Measurements from ENCODE around the gene LOXHD1.

LOXHD1 gene

GRCh38 chr18:46563317-46563716, 93.7 kb downstream of the LOXHD1 start:
- Histone ChIP-seq H2BK15ac (ENCODE audit: low read depth, poor library complexity, severe bottlenecking) (no peak overlapping the region), H2BK12ac (ENCODE audit: low read length in 2 of 2) (no peak overlapping the region), H2BK120ac (ENCODE audit: low read depth, low read length) (no peak overlapping the region), H2AFZ (ENCODE audit: low read depth, low read length) (no peak overlapping the region), H3K23ac (ENCODE audit: low read length in 2 of 2) (no peak overlapping the region), H3K9me3 (ENCODE audit: control insufficient read depth, low read length) (no peaks in the 10 kb centered on the region), H2AK5ac (ENCODE audit: low read length, severe bottlenecking) (no peak overlapping the region), H2BK5ac (ENCODE audit: low read depth, low read length, poor library complexity, severe bottlenecking) (no peak overlapping the region), H4K91ac (ENCODE audit: low read length) (no peak overlapping the region), H3K36me3 (ENCODE audit: control insufficient read depth in 1 of 2, insufficient read depth in 2 of 2, low read depth in 1 of 2, low read length in 2 of 2) (no peaks in the 10 kb centered on the region), H3K27ac (ENCODE audit: low read length, poor library complexity, severe bottlenecking) (no peak overlapping the region), H3K4me2 (ENCODE audit: low read length, poor library complexity, severe bottlenecking) (no peak overlapping the region), H3K14ac (ENCODE audit: low read length in 2 of 2) (no peak overlapping the region), H3K4me3 (ENCODE audit: insufficient read depth in 1 of 2, low read depth in 1 of 2, low read length in 2 of 2) (no peak overlapping the region), H3K9ac (ENCODE audit: low read length) (no peak overlapping the region), H3K27me3 (ENCODE audit: control insufficient read depth in 1 of 2, insufficient read depth in 1 of 2, low read length in 2 of 2) (peaks cover 0 to 26% of the 10 kb centered on the region in 2 experiments), H3K4me1 (ENCODE audit: control insufficient read depth, insufficient read depth, low read depth, low read length) (no peaks in the 10 kb centered on the region), H3K79me1 (replicated peaks; ENCODE audit: low read length, poor library complexity, severe bottlenecking) (no peaks in the 10 kb centered on the region), H3K4ac (ENCODE audit: low read depth in 1 of 2, low read length in 2 of 2) (no peak overlapping the region), H3K18ac (ENCODE audit: low read depth in 1 of 2, low read length in 2 of 2) (no peak overlapping the region), H4K8ac (ENCODE audit: low read length) (no peak overlapping the region)
- 36% methylated on average over 3 of the region's 4 CpGs for WGBS
- no peak for DNase-seq

- Histone ChIP-seq H2AK5ac (ENCODE audit: low read length, severe bottlenecking) (no peak overlapping the region), H3K4ac (ENCODE audit: low read depth in 1 of 2, low read length in 2 of 2) (no peak overlapping the region), H3K4me1 (ENCODE audit: control insufficient read depth, insufficient read depth, low read depth, low read length) (no peaks in the 10 kb centered on the region), H2BK5ac (ENCODE audit: low read depth, low read length, poor library complexity, severe bottlenecking) (no peak overlapping the region), H4K8ac (ENCODE audit: low read length) (no peak overlapping the region), H3K4me3 (ENCODE audit: insufficient read depth in 1 of 2, low read depth in 1 of 2, low read length in 2 of 2) (no peak overlapping the region), H3K36me3 (ENCODE audit: control insufficient read depth in 1 of 2, insufficient read depth in 2 of 2, low read depth in 1 of 2, low read length in 2 of 2) (no peaks in the 10 kb centered on the region), H3K9ac (ENCODE audit: low read length) (no peak overlapping the region), H2AFZ (ENCODE audit: low read depth, low read length) (no peak overlapping the region), H3K14ac (ENCODE audit: low read length in 2 of 2) (no peak overlapping the region), H2BK120ac (ENCODE audit: low read depth, low read length) (no peak overlapping the region), H3K4me2 (ENCODE audit: low read length, poor library complexity, severe bottlenecking) (no peak overlapping the region), H3K27ac (ENCODE audit: low read length, poor library complexity, severe bottlenecking) (no peak overlapping the region), H2BK12ac (ENCODE audit: low read length in 2 of 2) (no peak overlapping the region), H3K18ac (ENCODE audit: low read depth in 1 of 2, low read length in 2 of 2) (no peak overlapping the region), H3K79me1 (replicated peaks; ENCODE audit: low read length, poor library complexity, severe bottlenecking) (no peaks in the 10 kb centered on the region), H3K27me3 (ENCODE audit: control insufficient read depth in 1 of 2, insufficient read depth in 1 of 2, low read length in 2 of 2) (peaks cover 0 to 25% of the 10 kb centered on the region in 2 experiments), H3K9me3 (ENCODE audit: control insufficient read depth, low read length) (no peaks in the 10 kb centered on the region), H4K91ac (ENCODE audit: low read length) (no peak overlapping the region), H3K23ac (ENCODE audit: low read length in 2 of 2) (no peak overlapping the region), H2BK15ac (ENCODE audit: low read depth, poor library complexity, severe bottlenecking) (no peak overlapping the region)
- DNase-seq, result no peak
- WGBS, result 62% methylated on average over 10 of the region's 12 CpGs
Observed at GRCh38 chr18:46562674-46563192, 94.3 kb downstream of the LOXHD1 start.

GRCh38 chr18:46560671-46561045, 96.4 kb downstream of the LOXHD1 start:
- no peak overlapping the region for H3K4me3 ChIP-seq (ENCODE audit: insufficient read depth in 1 of 2, low read depth in 1 of 2, low read length in 2 of 2)
- peaks cover 0 to 17% of the 10 kb centered on the region in 2 experiments for H3K27me3 ChIP-seq (ENCODE audit: control insufficient read depth in 1 of 2, insufficient read depth in 1 of 2, low read length in 2 of 2)
- H2BK15ac ChIP-seq (ENCODE audit: low read depth, poor library complexity, severe bottlenecking), result no peak overlapping the region
- 97% methylated on average over 11 of the region's 11 CpGs for WGBS
- no peak overlapping the region for H2BK120ac ChIP-seq (ENCODE audit: low read depth, low read length)
- H3K79me1 ChIP-seq (replicated peaks; ENCODE audit: low read length, poor library complexity, severe bottlenecking), result no peaks in the 10 kb centered on the region
- no peak overlapping the region for H3K9ac ChIP-seq (ENCODE audit: low read length)
- no peak overlapping the region for H3K14ac ChIP-seq (ENCODE audit: low read length in 2 of 2)
- no peak overlapping the region for H2AFZ ChIP-seq (ENCODE audit: low read depth, low read length)
- no peak overlapping the region for H2BK12ac ChIP-seq (ENCODE audit: low read length in 2 of 2)
- H3K9me3 ChIP-seq (ENCODE audit: control insufficient read depth, low read length), result no peaks in the 10 kb centered on the region
- no peak overlapping the region for H2AK5ac ChIP-seq (ENCODE audit: low read length, severe bottlenecking)
- no peak overlapping the region for H4K91ac ChIP-seq (ENCODE audit: low read length)
- no peaks in the 10 kb centered on the region for H3K36me3 ChIP-seq (ENCODE audit: control insufficient read depth in 1 of 2, insufficient read depth in 2 of 2, low read depth in 1 of 2, low read length in 2 of 2)
- no peak overlapping the region for H3K4ac ChIP-seq (ENCODE audit: low read depth in 1 of 2, low read length in 2 of 2)
- no peak for DNase-seq
- no peak overlapping the region for H3K23ac ChIP-seq (ENCODE audit: low read length in 2 of 2)
- no peak overlapping the region for H3K27ac ChIP-seq (ENCODE audit: low read length, poor library complexity, severe bottlenecking)
- no peak overlapping the region for H3K4me2 ChIP-seq (ENCODE audit: low read length, poor library complexity, severe bottlenecking)
- no peak overlapping the region for H4K8ac ChIP-seq (ENCODE audit: low read length)
- H3K4me1 ChIP-seq (ENCODE audit: control insufficient read depth, insufficient read depth, low read depth, low read length), result no peaks in the 10 kb centered on the region
- H3K18ac ChIP-seq (ENCODE audit: low read depth in 1 of 2, low read length in 2 of 2), result no peak overlapping the region
- H2BK5ac ChIP-seq (ENCODE audit: low read depth, low read length, poor library complexity, severe bottlenecking), result no peak overlapping the region

- WGBS, result 87% methylated on average over 37 of the region's 37 CpGs
- Histone ChIP-seq H4K8ac (ENCODE audit: low read length) (no peak overlapping the region), H4K91ac (ENCODE audit: low read length) (no peak overlapping the region), H3K23ac (ENCODE audit: low read length in 2 of 2) (no peak overlapping the region), H3K27me3 (ENCODE audit: control insufficient read depth in 1 of 2, insufficient read depth in 1 of 2, low read length in 2 of 2) (peaks cover 0 to 17% of the 10 kb centered on the region in 2 experiments), H3K14ac (ENCODE audit: low read length in 2 of 2) (no peak overlapping the region), H3K27ac (ENCODE audit: low read length, poor library complexity, severe bottlenecking) (no peak overlapping the region), H3K4me1 (ENCODE audit: control insufficient read depth, insufficient read depth, low read depth, low read length) (no peaks in the 10 kb centered on the region), H2AFZ (ENCODE audit: low read depth, low read length) (no peak overlapping the region), H2BK15ac (ENCODE audit: low read depth, poor library complexity, severe bottlenecking) (no peak overlapping the region), H3K18ac (ENCODE audit: low read depth in 1 of 2, low read length in 2 of 2) (no peak overlapping the region), H3K9ac (ENCODE audit: low read length) (no peak overlapping the region), H2BK120ac (ENCODE audit: low read depth, low read length) (no peak overlapping the region), H3K4me2 (ENCODE audit: low read length, poor library complexity, severe bottlenecking) (no peak overlapping the region), H2BK5ac (ENCODE audit: low read depth, low read length, poor library complexity, severe bottlenecking) (no peak overlapping the region), H2AK5ac (ENCODE audit: low read length, severe bottlenecking) (no peak overlapping the region), H3K36me3 (ENCODE audit: control insufficient read depth in 1 of 2, insufficient read depth in 2 of 2, low read depth in 1 of 2, low read length in 2 of 2) (no peaks in the 10 kb centered on the region), H3K79me1 (replicated peaks; ENCODE audit: low read length, poor library complexity, severe bottlenecking) (no peaks in the 10 kb centered on the region), H3K9me3 (ENCODE audit: control insufficient read depth, low read length) (no peaks in the 10 kb centered on the region), H3K4me3 (ENCODE audit: insufficient read depth in 1 of 2, low read depth in 1 of 2, low read length in 2 of 2) (no peak overlapping the region), H3K4ac (ENCODE audit: low read depth in 1 of 2, low read length in 2 of 2) (no peak overlapping the region), H2BK12ac (ENCODE audit: low read length in 2 of 2) (no peak overlapping the region)
- no peak for DNase-seq
Observed at GRCh38 chr18:46559946-46560670, 96.9 kb downstream of the LOXHD1 start.

Measured in mesenchymal stem cell (in vitro differentiated cells and primary cell).